Measurements from ENCODE around the gene CLEC19A.
"Not testable (repeated sequence)": the region's sequence is repeated elsewhere in the genome, so short reads cannot be mapped to it uniquely, and the experiment has no call there.

CLEC19A gene

DNA sequence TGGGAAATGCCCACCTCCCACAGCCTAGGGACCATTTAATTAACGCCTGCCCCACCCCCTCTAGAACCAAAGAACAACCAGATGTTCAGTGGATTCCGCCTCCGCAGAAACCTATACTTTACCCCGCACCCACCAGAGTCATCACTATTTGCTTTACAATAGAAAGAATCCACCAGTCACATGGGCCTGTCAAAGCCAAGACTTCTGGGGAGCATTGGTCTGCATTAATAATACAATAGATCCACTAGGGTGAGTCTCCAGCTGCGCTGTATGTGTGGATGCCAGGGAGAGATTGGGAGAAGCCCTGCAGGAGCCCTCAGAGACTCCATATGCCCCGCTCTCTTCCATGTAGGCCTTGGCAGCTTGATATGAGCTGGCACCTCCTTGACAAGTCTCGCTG, 31.3 kb downstream of the CLEC19A start:
- TF ChIP-seq, protein P1, sequence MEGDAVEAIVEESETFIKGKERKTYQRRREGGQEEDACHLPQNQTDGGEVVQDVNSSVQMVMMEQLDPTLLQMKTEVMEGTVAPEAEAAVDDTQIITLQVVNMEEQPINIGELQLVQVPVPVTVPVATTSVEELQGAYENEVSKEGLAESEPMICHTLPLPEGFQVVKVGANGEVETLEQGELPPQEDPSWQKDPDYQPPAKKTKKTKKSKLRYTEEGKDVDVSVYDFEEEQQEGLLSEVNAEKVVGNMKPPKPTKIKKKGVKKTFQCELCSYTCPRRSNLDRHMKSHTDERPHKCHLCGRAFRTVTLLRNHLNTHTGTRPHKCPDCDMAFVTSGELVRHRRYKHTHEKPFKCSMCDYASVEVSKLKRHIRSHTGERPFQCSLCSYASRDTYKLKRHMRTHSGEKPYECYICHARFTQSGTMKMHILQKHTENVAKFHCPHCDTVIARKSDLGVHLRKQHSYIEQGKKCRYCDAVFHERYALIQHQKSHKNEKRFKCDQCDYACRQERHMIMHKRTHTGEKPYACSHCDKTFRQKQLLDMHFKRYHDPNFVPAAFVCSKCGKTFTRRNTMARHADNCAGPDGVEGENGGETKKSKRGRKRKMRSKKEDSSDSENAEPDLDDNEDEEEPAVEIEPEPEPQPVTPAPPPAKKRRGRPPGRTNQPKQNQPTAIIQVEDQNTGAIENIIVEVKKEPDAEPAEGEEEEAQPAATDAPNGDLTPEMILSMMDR (IDR thresholded peaks at IDR 0.05; ENCODE audit: low read depth, low read length), result no peak
- no peak for DNase-seq (ENCODE audit: extremely low read depth, low read depth)

DNA sequence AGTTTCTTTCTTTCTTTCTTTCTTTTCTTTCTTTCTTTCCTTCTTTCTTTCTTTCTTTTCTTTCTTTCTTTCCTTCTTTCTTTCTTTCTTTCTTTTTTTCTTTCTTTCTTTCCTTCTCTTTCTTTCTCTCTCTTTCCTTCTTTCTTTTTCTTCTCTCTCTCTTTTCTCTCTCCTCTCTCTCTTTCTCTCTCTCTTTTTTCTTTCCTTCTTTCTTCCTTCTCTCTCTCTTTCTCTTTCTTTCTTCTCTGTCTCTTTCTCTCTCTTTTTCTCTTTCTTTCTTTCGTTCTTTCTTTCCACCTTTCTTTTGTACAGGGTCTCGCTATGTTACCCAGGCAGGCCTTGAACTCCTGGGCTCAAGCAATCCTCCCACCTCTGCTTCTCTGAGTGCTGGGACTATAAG, 35.7 kb downstream of the CLEC19A start:
- DNase-seq (ENCODE audit: extremely low read depth, low read depth), result not testable (repeated sequence)

DNA sequence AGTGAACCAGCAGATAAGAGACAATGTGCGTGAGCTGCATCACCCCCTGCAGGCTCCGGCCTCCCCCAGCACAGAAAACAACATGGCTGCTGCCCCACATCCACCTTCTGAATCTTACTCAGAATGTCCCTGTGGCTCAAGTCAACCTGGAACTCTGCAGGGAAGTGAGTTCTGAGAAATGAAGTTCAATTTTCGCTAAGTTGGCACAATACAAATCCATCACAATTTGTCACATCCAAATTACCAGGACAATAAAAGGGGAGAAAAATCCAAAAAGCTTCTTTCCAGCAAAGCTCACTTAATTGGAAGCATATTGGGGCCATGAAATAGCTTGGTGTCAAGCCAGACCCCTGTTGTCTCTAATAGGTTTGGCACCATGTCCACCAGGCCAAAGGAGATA, 38.1 kb downstream of the CLEC19A start:
- TF ChIP-seq, protein P1 (IDR thresholded peaks at IDR 0.05; ENCODE audit: low read depth, low read length), result no peak
- no peak for DNase-seq (ENCODE audit: extremely low read depth, low read depth)

DNA sequence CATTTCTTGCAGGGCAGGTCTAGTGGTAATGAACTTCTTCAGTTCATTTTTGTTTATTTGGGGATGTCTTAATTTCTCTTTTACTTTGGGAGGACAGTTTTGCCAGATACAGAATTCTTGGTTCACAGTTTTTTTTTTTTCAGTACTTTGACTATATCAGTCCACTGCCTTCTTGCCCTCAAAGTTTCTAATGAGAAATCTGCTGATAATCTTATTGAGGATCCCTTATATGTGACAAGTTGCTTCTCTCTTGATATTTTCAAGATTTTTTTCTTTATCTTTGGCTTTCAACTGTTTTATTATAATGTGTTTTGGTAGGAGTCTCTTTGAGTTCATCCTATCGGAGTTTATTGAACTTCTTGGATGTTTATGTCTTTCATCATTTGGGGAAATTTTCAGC, 42.8 kb downstream of the CLEC19A start:
- TF ChIP-seq, protein P1 (IDR thresholded peaks at IDR 0.05; ENCODE audit: low read depth, low read length), result no peak
- no peak for DNase-seq (ENCODE audit: extremely low read depth, low read depth)

DNA sequence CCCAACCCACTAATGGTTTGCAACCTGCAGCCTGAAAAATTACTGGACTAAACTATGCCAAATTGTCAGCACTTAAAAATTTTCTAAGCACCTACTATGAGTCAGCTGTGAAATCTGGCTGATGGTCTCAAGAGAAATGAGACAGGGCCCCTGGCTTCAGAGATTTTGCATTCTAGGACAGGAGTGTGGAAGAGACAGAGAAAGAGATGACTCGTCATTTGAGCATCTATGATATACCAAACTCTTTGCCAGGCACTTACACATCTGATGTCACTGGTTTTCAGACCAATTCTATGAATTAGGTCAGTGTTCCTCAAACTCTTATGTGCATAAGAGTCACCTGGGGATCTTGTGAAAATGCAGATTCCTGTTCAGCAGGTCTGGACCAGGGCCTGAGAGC, 44.4 kb downstream of the CLEC19A start:
- TF ChIP-seq, protein P1 (IDR thresholded peaks at IDR 0.05; ENCODE audit: low read depth, low read length), result no peak
- DNase-seq (ENCODE audit: extremely low read depth, low read depth), result no peak

DNA sequence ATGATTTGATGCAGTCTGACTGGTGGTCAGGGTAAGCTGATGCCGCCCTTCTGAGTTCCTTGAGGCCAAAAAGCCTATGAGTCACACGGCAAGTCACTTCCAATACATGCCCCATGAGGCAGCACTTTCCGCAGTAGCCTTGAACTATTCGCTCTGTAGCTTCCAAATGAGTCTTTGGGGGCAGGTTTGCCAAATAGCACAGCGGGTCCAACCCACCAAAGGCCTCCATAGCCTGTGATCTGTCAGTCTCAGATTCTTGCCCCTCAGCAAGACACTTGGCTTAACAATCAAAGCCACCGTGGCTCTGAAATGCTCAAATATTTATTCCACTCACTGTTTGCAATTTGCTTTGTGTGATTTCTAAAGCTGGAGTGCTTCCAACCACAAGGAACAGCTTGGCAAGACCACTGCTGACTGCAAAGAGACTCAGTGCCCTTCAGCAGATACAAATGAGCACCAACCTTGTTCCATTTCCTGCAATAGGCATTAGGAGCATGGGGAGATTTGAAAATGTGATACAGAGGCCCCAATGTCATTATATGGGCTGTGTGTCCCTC, 45.4 kb downstream of the CLEC19A start:
- TF ChIP-seq, protein P1 (IDR thresholded peaks at IDR 0.05; ENCODE audit: low read depth, low read length), result no peak
- DNase-seq (ENCODE audit: extremely low read depth, low read depth), result no peak

DNA sequence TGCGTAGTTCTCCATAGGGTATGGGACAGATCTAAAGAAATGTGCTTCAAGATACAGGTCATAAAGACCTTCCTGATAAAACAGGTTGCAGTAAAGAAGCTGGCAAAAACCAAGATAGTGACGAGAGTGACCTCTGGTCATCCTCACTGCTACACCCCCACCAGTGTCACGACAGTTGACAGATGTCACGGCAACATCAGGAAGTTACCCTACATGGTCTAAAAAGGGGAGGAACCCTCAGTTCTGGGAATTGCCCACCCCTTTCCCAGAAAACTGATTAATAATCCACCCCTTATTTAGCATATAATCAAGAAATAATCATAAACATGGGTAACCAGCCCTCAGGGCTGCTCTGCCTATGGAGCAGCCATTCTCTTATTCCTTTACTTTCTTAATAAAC, 46.3 kb downstream of the CLEC19A start:
- TF ChIP-seq, protein P1 (IDR thresholded peaks at IDR 0.05; ENCODE audit: low read depth, low read length), result no peak
- DNase-seq (ENCODE audit: extremely low read depth, low read depth), result no peak

DNA sequence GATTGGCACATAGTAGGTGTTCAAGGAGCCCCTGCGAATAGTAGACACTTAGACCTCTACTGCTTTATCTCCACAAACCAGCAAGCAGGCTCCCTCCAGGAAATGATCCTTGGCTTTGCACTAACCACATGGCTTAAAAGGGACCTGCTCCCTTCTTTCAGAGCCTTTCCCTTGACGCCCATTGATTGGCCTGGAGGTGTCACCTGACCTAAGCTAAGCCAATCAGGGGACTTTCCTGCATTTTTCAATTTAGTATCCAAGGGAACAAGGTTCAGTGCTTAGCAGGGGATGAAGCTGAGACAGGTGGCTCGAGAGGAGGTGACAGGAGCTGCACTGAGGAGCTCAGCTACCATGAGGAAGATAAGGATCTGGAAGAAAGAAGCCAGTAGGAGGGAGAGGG, 52.8 kb downstream of the CLEC19A start:
- DNase-seq (ENCODE audit: extremely low read depth, low read depth), result no peak
- TF ChIP-seq, protein P1 (IDR thresholded peaks at IDR 0.05; ENCODE audit: low read depth, low read length), result no peak
